Stomach (tissue), 4 donors: ENCODE measurements around the gene CSF2RB.

Experiments used
- POLR2A ChIP-seq, 4 donors: fragments of 450-650 bp; IDR thresholded peaks; one replicate each; pipeline ENCODE4 v1.6.1; 2016; ENCODE audit warnings: antibody characterized with exemption in 4 of 4, control low read depth in 2 of 4, mild to moderate bottlenecking in 1 of 4, moderate library complexity in 1 of 4
- TF ChIP-seq, protein P1 (sequence below), 7 experiments: fragments of 450-650 bp in 4 of 7; fragments of 200-600 bp in 3 of 7; sonication (generic) in 3 of 7; IDR thresholded peaks; one replicate each; pipeline ENCODE4 v1.5.1; 2016 to 2019; ENCODE audit warnings: antibody characterized with exemption in 7 of 7, control low read depth in 2 of 7, mild to moderate bottlenecking in 1 of 7

DNA sequence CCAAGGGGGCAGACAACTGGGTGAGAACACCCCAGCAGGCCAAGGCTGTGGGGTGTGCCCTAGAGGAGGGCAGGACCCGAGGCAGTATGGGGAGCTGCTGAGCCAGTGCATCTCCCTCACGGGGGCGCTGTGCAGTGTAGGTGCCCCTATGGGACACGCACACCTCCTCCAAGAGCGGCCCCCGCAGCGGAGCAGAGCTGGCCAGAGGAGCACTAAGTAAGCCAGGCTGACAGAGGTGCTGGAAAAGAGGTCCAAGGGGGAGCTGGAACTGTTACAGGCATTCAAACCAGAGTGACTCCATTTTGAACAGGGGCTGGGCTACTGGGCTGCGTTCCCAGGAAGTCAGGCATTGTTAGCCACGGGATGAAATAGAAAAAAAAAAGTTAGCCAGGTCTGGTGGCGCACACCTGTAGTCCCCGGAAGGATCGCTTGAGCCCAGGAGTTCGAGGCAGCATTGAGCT, 64.0 kb downstream of the CSF2RB start:
- TF ChIP-seq, protein P1, sequence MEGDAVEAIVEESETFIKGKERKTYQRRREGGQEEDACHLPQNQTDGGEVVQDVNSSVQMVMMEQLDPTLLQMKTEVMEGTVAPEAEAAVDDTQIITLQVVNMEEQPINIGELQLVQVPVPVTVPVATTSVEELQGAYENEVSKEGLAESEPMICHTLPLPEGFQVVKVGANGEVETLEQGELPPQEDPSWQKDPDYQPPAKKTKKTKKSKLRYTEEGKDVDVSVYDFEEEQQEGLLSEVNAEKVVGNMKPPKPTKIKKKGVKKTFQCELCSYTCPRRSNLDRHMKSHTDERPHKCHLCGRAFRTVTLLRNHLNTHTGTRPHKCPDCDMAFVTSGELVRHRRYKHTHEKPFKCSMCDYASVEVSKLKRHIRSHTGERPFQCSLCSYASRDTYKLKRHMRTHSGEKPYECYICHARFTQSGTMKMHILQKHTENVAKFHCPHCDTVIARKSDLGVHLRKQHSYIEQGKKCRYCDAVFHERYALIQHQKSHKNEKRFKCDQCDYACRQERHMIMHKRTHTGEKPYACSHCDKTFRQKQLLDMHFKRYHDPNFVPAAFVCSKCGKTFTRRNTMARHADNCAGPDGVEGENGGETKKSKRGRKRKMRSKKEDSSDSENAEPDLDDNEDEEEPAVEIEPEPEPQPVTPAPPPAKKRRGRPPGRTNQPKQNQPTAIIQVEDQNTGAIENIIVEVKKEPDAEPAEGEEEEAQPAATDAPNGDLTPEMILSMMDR (IDR thresholded peaks at IDR 0.05): peak in 1 of 7 experiments; percentile 18
- TF ChIP-seq POLR2A (IDR thresholded peaks at IDR 0.05): no peak
